OCI-LY1 (cell line): ENCODE data around the gene FXYD4.

ENCODE experiments used
- H2AFZ ChIP-seq: fragments of 200-600 bp; sonication (generic), shearing (Covaris generic); 2 replicates; pipeline ENCODE4 v1.6.0; 2014; ENCODE audit warnings: antibody characterized with exemption, mild to moderate bottlenecking, low read length
- H3F3A ChIP-seq: fragments of 200-600 bp; sonication (generic), shearing (Covaris generic); 2 replicates; pipeline ENCODE4 v1.6.0; 2014; ENCODE audit warnings: mild to moderate bottlenecking, antibody characterized with exemption, low read length, moderate library complexity; ENCODE audit not compliant: insufficient read depth
- H3K27ac ChIP-seq: fragments of 200-600 bp; sonication (generic); 2 replicates; pipeline ENCODE4 v1.5.1; 2014; ENCODE audit warnings: low read length, mixed run types, mild to moderate bottlenecking, low read depth; ENCODE audit not compliant: poor library complexity, severe bottlenecking
- H3K27me3 ChIP-seq: fragments of 200-600 bp; sonication (generic); 2 replicates; pipeline ENCODE4 v1.6.0; 2014; ENCODE audit warnings: antibody characterized with exemption, mild to moderate bottlenecking, low read length, moderate library complexity; ENCODE audit not compliant: insufficient read depth
- H3K36me3 ChIP-seq: fragments of 200-600 bp; sonication (generic); 2 replicates; pipeline ENCODE4 v1.6.1; 2014; ENCODE audit warnings: mild to moderate bottlenecking, antibody characterized with exemption, low read length, moderate library complexity, mixed read lengths; ENCODE audit not compliant: insufficient read depth
- H3K4me1 ChIP-seq: fragments of 200-600 bp; sonication (generic); 2 replicates; pipeline ENCODE4 v1.5.1; 2014; ENCODE audit warnings: mild to moderate bottlenecking, low read length, moderate library complexity; ENCODE audit not compliant: insufficient read depth, severe bottlenecking
- H3K4me2 ChIP-seq: fragments of 200-600 bp; sonication (generic), shearing (Covaris generic); 2 replicates; pipeline ENCODE4 v1.6.1; 2014; ENCODE audit warnings: low read length
- H3K4me3 ChIP-seq: fragments of 200-600 bp; sonication (generic); 2 replicates; pipeline ENCODE4 v1.5.1; 2014; ENCODE audit warnings: low read length, low read depth, mild to moderate bottlenecking, mixed read lengths; ENCODE audit not compliant: poor library complexity, severe bottlenecking
- H3K79me2 ChIP-seq: fragments of 200-600 bp; shearing (Covaris generic); 2 replicates; pipeline ENCODE4 v1.6.1; 2016; ENCODE audit warnings: mixed run types, low read length, mixed read lengths; ENCODE audit not compliant: insufficient read depth
- H3K9ac ChIP-seq: fragments of 200-600 bp; sonication (generic), shearing (Covaris generic); 2 replicates; pipeline ENCODE4 v1.6.1; 2014; ENCODE audit warnings: mild to moderate bottlenecking, low read length, mixed read lengths
- H3K9me2 ChIP-seq: fragments of 200-600 bp; sonication (generic), shearing (Covaris generic); 2 replicates; pipeline ENCODE4 v1.6.1; 2014; ENCODE audit warnings: low read depth, mild to moderate bottlenecking, low read length, mixed read lengths
- H3K9me3 ChIP-seq: fragments of 200-600 bp; shearing (Covaris generic); 2 replicates; pipeline ENCODE4 v1.6.1; 2014; ENCODE audit warnings: low read length, mixed read lengths
- H4K20me1 ChIP-seq: fragments of 200-600 bp; sonication (generic), shearing (Covaris generic); 2 replicates; pipeline ENCODE4 v1.6.0; 2016; ENCODE audit warnings: mild to moderate bottlenecking, low read length; ENCODE audit not compliant: insufficient read depth
- CTCF ChIP-seq: fragments of 200-600 bp; sonication (generic), shearing (Covaris generic); IDR thresholded peaks from 2 replicates; pipeline ENCODE4 v1.5.1; 2017; ENCODE audit warnings: mild to moderate bottlenecking, antibody characterized with exemption, low read length, moderate library complexity, mixed read lengths
- EZH2 ChIP-seq: fragments of 200-600 bp; sonication (generic), shearing (Covaris generic); IDR thresholded peaks from 2 replicates; pipeline ENCODE4 v1.8.0; 2017; ENCODE audit warnings: borderline replicate concordance, mixed run types, mild to moderate bottlenecking, antibody characterized with exemption, low read length, moderate library complexity, mixed read lengths

Gene FXYD4

DNA sequence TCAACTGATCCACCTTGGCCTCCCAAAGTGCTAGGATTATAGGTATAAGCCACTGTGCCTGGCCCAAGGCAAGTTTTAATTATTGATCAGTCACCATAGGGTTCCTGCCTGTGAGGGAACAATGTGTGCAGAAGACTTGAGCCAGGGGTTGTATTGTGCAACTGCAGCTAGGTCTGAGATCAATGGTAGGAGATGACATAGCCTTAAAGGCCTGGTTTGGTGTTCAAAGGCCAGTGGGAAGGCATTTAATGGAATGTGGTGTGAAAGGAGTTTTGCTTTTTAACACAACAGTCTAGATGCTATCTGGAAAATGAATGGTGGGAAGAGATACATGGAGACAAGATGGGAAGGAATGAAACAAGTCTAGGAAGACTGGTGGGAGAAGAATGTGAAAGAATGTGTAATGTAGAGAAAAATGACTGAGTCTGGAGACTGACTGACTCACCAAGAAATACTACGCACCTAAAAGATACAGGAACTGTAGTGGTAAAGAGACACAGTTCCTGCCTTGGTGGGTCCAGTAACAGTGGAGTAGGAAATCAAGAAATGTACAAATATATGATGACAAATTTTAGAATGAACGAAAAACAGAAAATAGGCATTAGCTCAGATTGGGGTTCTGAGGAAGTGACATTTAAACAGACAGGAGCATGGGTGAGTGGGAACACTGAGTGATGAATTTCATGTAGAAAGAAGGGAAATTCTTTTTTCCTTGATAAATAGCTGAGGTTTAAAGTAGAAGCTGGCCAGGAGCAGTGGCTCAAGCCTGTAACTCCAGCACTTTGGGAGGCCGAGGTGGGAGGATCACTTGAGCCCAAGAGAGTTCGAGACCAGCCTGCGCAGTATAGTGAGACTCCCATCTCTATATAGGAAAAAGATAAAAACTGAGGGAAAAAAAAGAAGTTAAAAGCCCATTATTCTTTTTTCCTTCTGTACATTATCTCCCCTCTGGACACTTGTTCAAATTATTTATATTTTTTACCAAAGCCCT is 28.2 kb downstream of the FXYD4 start:
- peak overlapping the region; percentile 71 for H3K4me2 ChIP-seq
- no peaks in the 10 kb centered on the region; the same call in 1 of the 2 replicates for H3F3A ChIP-seq
- TF ChIP-seq CTCF (no peak), EZH2 (no peak)
- peaks cover 85% of the 10 kb centered on the region for H3K4me1 ChIP-seq
- H3K36me3 ChIP-seq, result peaks cover 78% of the 10 kb centered on the region
- no peaks in the 10 kb centered on the region for H3K27me3 ChIP-seq
- H3K4me3 ChIP-seq, result peak overlapping the region; percentile 82
- no peaks in the 10 kb centered on the region for H3K9me2 ChIP-seq
- H3K27ac ChIP-seq, result peak overlapping the region; percentile 80
- H3K9me3 ChIP-seq, result no peaks in the 10 kb centered on the region
- H3K79me2 ChIP-seq, result peaks cover 93% of the 10 kb centered on the region
- 0 out of 2 replicates have a peak overlapping the region, but pooled peaks have one; percentile 13 for H3K9ac ChIP-seq
- no peak overlapping the region for H2AFZ ChIP-seq
- H4K20me1 ChIP-seq, result 0 out of 2 replicates have a peak, but pooled peaks cover 3% of the 10 kb centered on the region

GRCh38 chr10:43401627-43402026 is 30.2 kb downstream of the FXYD4 start:
- Histone ChIP-seq H3K27ac (no peak overlapping the region), H4K20me1 (no peaks in the 10 kb centered on the region), H3K79me2 (peaks cover 94% of the 10 kb centered on the region), H3K9me2 (no peaks in the 10 kb centered on the region), H3K36me3 (peaks cover 69% of the 10 kb centered on the region), H3K9ac (no peak overlapping the region), H3K9me3 (no peaks in the 10 kb centered on the region), H2AFZ (no peak overlapping the region), H3K4me1 (peaks cover 90% of the 10 kb centered on the region), H3K4me2 (peak overlapping the region; percentile 0; the same call in 1 of the 2 replicates), H3K4me3 (no peak overlapping the region), H3K27me3 (no peaks in the 10 kb centered on the region), H3F3A (no peaks in the 10 kb centered on the region; the same call in 1 of the 2 replicates)
- no peak for TF ChIP-seq EZH2
- no peak for TF ChIP-seq CTCF

DNA sequence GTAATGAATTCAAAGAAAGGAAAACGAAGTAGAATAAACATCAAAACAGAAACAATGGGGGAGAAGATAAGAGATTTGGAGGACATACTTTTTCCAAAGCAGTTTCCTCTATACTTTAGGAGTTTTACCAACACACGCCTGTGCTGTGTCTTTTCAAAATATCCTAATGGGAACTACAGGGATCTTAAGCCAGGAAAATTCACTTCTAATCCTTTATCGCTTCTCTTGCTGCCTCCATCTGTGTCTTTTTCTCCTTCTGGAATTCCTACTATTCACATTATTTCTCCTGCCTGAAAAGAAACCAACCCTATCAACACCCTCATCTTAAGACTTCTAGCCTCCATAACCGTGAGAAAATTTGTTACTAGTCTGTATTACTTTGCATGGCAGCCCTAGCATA is 30.7 kb downstream of the FXYD4 start:
- no peaks in the 10 kb centered on the region for H3K9me2 ChIP-seq
- peaks cover 69% of the 10 kb centered on the region for H3K36me3 ChIP-seq
- H2AFZ ChIP-seq, result no peak overlapping the region
- no peaks in the 10 kb centered on the region for H3K27me3 ChIP-seq
- no peak overlapping the region; the same call in 1 of the 2 replicates for H3K9ac ChIP-seq
- peak overlapping the region; percentile 4 for H3K4me3 ChIP-seq
- peak overlapping the region; percentile 31 for H3K4me2 ChIP-seq
- H3K79me2 ChIP-seq, result peaks cover 99% of the 10 kb centered on the region
- H3K4me1 ChIP-seq, result peaks cover 90% of the 10 kb centered on the region
- no peak overlapping the region for H3K27ac ChIP-seq
- TF ChIP-seq CTCF, result no peak
- TF ChIP-seq EZH2, result no peak
- no peaks in the 10 kb centered on the region; the same call in 1 of the 2 replicates for H3F3A ChIP-seq
- no peaks in the 10 kb centered on the region for H4K20me1 ChIP-seq
- no peaks in the 10 kb centered on the region for H3K9me3 ChIP-seq
